NCI-H1105 treated with DMSO at 0.1 percent for 48 hours (cell line): Measurements from ENCODE around the gene PRAMEF1.
A peak's percentile ranks its signal among the peaks of the same experiment; 100 is the strongest.
"Not testable (repeated sequence)": the region's sequence is repeated elsewhere in the genome, so short reads cannot be mapped to it uniquely, and the experiment has no call there.

Experiments
- DNase-seq: peaks from one replicate; lab custom pipeline; 2025; lab: John Stamatoyannopoulos, UW

Gene PRAMEF1

GRCh38 chr1:12791097-12791496 is at the start of gene PRAMEF1:
Gene PRAMEF1, plus strand, starts transcription at chr1:12791397. Its CDS starts 1,831 bp downstream, at chr1:12793228.
- not testable (repeated sequence) for DNase-seq

- DNase-seq: no peak
Observed at GRCh38 chr1:12741946-12742345, 49.3 kb upstream of the PRAMEF1 start.

GRCh38 chr1:12745126-12745991 is 45.8 kb upstream of the PRAMEF1 start:
- DNase-seq: peak; percentile 5

GRCh38 chr1:12745992-12746323 is 45.2 kb upstream of the PRAMEF1 start, which contains the start of gene CFAP107:
Gene CFAP107, plus strand, starts transcription at chr1:12746200. Its CDS starts 231 bp downstream, at chr1:12746431.
- peak; percentile 13 for DNase-seq

- no peak for DNase-seq
Observed at GRCh38 chr1:12748778-12749355, 42.3 kb upstream of the PRAMEF1 start.

- no peak for DNase-seq
Observed at GRCh38 chr1:12754738-12755137, 36.5 kb upstream of the PRAMEF1 start.

- no peak for DNase-seq
Observed at GRCh38 chr1:12756273-12756672, 34.9 kb upstream of the PRAMEF1 start.

- no peak for DNase-seq
Observed at GRCh38 chr1:12756768-12757413, 34.3 kb upstream of the PRAMEF1 start.

- DNase-seq: no peak
Observed at GRCh38 chr1:12757836-12758235, 33.4 kb upstream of the PRAMEF1 start.

GRCh38 chr1:12760256-12760795 is 30.9 kb upstream of the PRAMEF1 start:
- no peak for DNase-seq

GRCh38 chr1:12761781-12762180 is 29.4 kb upstream of the PRAMEF1 start:
- DNase-seq: no peak

- DNase-seq: no peak
Observed at GRCh38 chr1:12762766-12763165, 28.4 kb upstream of the PRAMEF1 start.

GRCh38 chr1:12763479-12763878 is 27.7 kb upstream of the PRAMEF1 start:
- DNase-seq: no peak

GRCh38 chr1:12764016-12764415 is 27.2 kb upstream of the PRAMEF1 start:
- no peak for DNase-seq

- no peak for DNase-seq
Observed at GRCh38 chr1:12769031-12769430, 22.2 kb upstream of the PRAMEF1 start.

- no peak for DNase-seq
Observed at GRCh38 chr1:12769976-12770505, 21.2 kb upstream of the PRAMEF1 start.

GRCh38 chr1:12770620-12771019 is 20.6 kb upstream of the PRAMEF1 start:
- no peak for DNase-seq

GRCh38 chr1:12771186-12771585 is 20.0 kb upstream of the PRAMEF1 start:
- no peak for DNase-seq

GRCh38 chr1:12772520-12772919 is 18.7 kb upstream of the PRAMEF1 start:
- no peak for DNase-seq

- DNase-seq: no peak
Observed at GRCh38 chr1:12773438-12773837, 17.8 kb upstream of the PRAMEF1 start, which contains the start of gene PRAMEF12. Gene PRAMEF12, plus strand, starts transcription at chr1:12773738. Its CDS starts 1,130 bp downstream, at chr1:12774868.

GRCh38 chr1:12774801-12775345 is 16.3 kb upstream of the PRAMEF1 start:
- DNase-seq: no peak

- DNase-seq: no peak
Observed at GRCh38 chr1:12775443-12775842, 15.8 kb upstream of the PRAMEF1 start.
